Midbrain (tissue), 1 donor: ENCODE results near the gene ZNF473.

ENCODE experiments used
- DNase-seq: peaks from one replicate; lab custom pipeline; 2025; lab: John Stamatoyannopoulos, UW

ZNF473 gene

DNA sequence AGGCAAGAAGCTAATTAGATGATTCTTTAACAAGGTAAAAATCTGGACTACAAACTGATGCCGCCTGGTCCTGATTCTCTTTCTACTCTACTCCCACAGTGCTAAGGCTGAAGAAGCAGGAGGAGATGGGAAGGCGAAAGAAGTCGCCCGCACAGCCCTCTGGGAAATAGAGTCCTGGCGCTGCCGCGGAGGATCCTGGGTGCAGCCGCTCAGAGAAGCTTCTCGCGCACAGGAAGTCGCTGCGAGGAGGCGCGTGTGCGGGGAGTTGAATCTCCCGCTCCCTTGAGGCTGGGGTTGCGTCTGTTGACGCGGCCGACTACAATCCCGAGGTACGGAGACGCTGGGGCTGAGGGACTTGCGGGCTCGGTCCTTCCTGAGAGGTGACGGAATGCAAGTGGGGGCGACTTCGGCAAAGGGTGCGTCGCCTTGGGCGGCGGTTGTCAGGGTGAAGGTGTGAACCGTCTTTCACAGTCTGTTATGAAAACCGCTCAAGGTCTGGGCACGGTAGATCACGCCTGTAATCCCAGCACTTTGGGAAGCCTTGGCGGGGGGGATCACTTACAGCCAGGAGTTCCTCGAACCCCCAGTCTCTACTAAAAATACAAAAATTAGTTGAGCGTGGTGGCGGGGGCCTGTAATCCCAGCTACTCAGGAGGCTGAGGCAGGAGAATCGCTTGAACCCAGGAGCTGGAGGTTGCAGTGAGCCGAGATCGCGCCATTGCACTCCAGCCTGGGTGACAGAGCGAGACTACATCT, at the start of gene ZNF473:
Gene ZNF473 (plus strand): TSS at position 212 of the 756 bp plus-strand sequence. CDS start 5,078 bp downstream, outside the sequence.
- peak; percentile 99 for DNase-seq

DNA sequence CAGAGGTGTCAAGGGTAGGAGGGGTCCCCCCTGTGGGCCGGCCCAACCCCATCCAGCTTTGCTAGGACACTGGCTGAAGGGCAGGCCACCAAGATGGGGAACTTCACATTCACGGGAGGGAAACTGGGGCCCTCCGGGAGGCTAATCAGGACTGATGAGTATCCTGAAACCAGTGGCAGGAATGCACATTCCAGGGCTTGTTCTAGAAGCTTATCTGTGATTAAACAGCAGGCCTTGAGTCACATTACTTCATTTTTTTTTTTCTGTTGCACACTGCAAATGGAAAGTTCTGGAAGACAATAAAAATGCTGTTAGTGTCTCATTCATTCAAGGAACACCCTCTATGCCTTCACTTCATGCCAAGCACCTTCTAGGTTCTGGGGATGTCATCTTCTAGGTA, 49.3 kb upstream of the ZNF473 start:
- DNase-seq = no peak

DNA sequence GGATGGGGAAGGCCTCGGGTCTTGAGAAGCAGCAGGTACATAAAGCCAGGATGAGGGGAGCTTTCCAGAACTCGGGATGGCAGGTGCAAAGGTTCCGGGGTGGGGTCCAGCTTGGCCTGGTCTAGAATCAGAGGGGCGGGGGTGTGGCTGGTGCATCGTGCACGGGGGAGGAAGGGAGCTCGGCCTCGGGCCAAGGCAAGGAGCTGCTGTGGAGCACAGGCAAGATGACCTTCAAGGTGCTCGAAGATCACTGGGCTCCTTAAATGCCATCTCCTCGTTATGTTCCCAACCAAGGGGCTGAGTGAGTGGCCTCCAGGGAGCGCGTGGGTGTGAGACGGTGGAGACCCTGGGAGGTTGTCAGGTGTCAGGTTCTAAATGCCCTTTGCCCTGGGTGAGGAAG, 48.7 kb upstream of the ZNF473 start:
- DNase-seq = no peak

DNA sequence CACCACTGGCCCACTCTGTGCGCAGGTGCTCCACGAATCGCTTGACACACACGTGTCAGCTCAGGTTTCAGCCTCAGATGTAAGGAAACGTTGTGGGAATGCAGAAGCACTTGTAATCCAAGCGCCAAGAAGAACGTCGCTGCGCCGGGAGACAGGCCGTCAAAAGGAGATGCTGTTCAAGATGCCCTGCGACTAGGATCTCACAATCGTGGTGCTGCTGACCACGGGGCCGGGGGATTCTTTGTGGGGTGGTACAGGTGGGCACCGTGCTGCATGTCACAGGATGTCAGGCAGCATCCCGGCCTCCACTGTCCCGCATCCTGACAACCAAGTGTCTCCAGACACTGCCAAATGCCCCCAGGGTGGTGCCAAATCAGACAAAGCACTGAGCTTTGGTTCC, 47.9 kb upstream of the ZNF473 start:
- no peak for DNase-seq

DNA sequence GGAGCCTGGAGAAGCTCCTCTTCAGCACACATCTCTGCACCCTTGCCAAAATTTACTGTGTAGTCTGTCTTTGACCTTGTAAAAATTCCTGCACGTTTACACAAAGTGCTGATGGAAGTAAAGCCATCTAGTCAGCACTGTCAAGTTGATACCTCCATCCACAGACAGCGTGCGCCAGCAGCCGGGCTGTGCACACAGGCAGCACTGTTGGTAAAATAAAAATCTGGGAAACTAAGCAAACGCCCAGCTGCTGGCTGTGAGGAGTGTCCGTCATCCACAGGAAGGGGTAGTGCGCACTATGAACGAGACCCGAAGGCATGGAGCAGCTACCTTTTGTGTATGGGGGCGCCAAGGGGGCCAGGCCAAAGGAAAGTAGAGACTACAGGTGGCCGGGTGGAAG, 47.5 kb upstream of the ZNF473 start:
- DNase-seq = no peak

DNA sequence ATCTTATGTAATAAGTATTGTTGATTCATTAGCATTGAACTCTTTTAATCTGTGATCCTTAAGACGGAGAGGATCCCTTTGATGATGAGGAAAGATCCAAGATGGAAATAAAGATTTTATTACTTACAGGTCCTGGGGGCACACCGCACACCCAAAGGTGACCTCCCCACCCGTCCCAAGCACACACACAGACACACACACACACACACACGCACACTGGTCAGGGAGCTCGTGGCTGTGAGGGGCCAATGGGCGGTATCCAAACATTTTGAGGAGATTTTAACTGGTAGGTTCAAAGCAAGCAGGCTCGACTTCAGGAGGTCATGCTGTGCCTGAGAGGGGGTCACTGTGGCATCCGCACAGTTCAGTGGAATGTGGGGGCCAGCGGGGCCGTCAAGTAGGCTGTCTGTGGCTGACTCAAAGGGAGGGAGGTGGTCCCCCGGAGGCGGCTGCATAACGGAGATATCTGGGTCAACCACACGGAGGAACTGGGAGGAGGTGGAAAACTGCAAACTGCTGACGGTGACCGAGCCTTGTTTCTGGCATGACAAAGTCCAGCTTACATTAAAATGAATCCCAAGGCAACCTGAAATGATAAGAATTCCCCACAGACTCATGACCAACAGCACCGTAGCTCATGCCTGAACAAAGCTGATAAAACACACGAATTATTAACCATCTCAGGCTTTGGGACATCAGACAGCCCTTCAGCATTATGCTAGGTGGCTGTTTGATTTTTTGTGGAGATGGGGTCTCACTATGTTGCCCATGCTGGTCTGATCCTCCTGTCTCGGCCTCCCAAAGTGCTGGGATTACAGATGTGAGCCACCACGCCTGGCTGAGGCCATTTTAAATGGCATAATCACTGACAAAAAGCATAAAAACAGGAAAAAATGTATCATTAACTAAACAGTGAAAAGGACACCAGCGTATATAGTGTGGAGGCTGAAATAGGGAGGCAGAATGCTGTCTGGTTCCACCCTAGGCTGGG, 43.9 kb upstream of the ZNF473 start:
- DNase-seq = no peak

DNA sequence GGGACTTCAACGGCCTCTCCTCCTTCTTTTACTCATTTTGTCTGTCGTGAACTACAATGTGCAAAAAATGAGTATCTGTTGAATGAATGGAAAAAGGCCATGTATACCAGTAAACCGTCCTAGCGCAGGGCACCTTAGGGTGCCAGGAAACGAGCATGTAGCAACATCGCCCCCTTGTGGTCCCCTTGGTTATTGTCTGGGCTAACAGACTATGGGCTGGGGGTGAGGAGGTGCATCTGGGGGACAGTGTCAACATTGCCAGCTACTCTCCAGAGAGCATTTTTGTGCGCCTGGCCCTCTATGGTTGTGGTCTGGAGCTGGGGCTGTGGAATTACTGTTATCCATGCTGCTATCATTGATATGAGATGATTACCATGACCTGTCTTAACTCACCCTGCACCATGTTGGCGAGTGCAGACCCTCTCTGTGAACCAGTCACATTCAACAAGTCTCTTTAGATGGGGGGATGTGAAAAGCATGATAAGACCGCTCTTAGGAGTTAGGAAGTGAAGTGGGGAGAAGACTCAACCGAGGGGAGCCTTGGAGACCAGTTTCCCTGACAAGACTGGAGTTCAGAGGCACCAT, 42.1 kb upstream of the ZNF473 start:
- DNase-seq = peak; percentile 15

DNA sequence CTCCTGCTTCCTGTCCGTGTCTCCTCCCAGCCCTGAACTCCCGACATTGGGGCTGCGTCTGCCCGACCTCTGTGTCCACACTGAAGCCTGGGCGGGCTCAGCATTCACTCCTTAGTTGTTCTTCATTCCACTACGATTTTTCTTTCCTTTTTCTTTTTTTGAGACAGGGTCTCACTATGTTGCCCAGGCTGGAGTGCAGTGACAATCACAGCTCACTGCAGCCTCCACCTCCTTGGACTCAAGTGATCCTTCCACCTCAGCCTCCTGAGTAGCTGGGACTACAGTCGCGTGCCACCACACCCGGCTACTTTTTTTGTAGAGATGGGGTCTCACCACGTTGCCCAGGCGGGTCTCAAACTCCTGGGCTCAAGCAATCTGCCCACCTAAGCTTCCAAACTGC, 41.3 kb upstream of the ZNF473 start:
- DNase-seq = no peak

DNA sequence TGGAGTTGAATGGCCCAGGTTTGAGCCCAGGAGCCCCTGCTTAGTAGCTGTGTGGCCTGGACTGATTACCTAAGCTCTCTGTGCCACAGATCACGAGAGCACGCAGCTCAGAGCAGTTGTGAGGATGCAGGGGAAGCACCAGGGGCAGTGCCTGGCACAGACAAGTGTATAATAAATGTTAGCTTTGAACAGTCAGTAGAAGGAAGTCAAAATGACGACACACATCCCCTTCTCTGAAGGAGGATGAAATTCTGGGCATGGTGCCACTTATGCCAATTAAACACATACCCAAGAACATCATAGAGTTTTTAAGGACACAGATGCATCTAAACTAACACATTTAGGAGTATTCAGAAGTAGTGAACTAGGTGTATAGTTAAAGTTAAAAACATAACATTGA, 39.9 kb upstream of the ZNF473 start:
- no peak for DNase-seq

DNA sequence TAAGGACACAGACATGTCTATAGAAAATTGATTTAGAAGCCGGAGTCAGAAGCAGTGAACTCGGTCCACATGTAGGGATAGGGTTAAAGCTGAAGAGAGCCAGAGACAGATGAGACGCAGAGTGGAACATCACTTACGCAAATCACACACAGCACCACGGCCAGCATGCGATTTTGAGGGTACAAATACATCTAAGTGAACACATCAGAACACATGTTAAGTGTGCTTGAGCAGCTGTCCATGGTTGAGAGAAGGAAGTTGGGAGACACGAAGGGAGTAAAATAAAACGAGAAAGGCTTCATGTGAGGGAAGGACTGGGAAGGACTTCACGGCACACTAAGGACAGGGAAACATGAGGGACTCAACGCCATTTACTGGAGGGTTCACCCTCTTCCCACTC, 39.5 kb upstream of the ZNF473 start:
- DNase-seq = no peak

DNA sequence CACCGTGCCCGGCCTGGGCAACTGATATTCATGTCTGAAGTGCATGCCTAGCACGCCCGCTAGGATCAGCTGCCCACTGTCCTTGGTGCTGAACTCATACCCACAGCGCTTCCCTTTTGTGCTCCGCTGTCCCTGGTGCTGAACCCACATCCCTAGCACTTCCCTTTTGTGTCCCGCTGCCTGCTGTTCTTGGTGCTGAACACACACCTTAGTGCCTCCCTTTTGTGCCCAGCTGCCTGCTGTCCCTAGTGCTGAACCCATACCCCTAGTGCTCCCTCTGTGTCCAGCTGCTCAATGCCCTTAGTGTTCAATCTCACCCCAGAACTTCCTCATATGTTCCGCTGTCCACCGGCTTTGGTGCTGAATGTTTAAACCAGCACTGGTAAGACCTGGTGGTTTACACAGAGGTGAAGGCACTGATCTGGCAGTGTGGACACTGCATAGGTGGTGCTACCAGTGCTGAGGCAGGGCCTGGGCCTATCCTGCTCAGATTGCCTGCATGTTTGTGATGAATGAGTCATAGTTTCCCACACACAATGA, 38.6 kb upstream of the ZNF473 start:
- DNase-seq = peak; percentile 58

DNA sequence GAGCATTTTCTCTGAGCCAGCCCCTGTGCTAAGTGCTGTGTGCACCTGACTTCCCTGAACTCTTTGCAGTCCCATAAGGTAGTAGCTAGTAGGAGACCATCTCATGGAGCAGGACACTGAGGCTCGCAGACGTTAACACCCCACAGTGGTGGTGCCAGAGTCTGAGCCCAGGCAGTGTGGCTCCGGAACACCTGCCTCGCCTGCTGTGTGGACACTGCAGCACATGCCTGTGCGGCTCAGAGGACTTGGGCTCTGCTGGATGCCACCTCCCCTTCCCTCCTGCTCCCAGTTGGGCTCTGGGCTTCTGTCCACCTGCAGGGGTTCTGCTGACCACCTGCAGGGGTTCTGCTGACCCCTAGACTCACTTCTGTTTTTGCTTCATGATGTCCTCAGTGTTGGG, 37.8 kb upstream of the ZNF473 start:
- no peak for DNase-seq

DNA sequence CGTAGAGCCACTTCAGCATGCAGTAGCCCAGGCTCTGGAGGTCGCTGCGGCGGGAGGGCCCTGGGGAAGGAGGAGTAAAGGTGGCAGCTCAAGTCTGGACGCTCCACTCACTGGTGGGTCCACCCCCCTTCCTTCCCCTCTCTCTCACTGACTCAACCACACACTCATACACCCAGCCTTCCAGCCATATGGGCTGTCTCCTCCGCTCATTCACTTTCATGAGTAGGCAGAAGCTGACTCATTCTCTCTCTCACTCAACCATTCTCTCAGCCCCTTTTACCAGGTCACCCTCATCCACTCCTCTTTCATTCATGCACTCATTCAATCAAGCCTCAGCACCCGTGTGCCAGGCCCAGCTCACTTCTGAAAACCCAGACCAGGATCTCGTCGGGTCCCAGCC, 37.4 kb upstream of the ZNF473 start:
- DNase-seq = no peak

DNA sequence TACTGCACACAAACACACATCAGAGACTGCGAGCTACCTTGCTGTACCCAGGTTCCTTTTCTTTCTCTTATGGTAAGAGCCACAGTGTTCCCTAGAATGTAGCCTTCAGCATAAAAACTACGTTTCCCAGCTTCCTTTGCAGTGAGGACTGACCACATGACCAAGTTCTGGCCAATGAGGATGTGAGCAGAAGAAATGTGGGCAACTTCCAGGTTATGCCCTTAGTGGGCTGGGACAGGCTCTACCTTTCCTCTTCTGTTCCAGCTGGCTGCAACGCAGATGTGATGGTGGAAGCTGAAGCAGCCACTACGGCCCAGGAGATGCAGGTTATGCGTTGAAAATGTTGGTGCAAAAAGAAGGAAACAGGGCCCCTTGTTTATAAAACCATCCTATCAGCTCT, 28.1 kb upstream of the ZNF473 start:
- DNase-seq = no peak

DNA sequence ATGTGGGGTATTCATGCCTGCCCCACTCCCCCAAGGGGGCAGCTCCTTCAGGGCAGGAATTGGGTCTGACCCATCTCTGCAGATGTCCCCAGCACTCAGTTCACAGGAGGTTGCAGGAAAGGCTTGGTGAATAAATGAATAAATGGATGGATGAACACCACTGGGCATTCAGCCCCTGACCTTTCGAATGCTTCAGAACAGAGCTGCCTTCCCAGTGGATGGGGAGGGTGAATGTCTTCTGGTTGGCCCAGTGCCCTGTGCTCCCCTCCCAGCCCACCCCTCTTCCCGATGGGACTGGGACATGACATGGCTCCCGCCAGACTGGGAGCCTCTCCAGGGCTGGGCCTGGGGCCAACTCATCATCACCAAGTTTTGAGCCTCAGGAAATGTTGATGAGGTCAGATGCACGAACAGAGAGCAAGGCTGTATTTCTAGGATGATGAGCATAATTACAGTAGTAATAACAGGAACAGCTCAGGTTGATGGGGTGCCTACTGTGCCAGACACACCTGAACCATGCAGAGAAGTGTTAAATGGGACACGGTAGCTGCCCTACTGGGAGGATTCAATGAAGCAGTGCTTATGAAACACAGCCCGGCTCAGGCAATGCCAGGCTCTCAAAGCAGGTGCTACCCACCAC, 26.3 kb upstream of the ZNF473 start:
- no peak for DNase-seq

DNA sequence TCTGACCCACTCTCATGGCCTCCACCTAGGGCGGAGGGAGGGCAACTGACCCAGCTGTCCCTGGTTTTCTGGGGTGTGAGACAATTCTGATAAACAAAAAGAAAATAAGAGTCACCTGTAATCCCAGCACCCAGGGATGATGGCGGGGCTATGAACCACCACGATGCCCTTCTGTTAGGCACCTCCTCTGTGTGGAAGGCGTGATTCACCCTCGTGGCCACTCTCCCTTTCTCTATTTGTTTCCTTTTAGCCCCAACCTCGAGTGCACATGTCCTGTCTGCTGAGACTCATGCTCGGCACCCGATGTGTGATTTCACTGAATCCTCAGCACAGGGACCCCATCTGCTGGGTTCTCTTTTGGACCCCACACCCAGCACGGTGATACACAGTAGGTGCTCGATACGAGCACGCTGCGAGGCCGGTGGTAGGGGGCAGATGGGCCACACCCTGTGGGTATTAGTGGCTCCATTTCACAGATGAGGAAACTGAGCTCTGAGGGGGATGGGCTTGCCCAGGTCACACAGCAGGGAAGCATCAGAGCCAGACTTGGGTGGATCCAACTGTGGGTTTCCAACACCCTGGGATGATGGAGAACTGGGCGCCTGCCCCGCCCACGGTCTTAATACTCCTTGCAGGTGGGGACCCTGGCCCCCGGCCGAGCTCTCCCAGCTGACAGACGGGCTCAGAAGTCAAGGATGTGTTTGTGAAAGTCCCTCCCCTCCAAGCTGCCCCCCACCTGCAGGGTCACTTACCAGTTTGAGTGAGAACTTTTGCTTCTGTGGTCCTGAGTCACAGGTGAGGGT, 25.6 kb upstream of the ZNF473 start:
- DNase-seq = no peak

DNA sequence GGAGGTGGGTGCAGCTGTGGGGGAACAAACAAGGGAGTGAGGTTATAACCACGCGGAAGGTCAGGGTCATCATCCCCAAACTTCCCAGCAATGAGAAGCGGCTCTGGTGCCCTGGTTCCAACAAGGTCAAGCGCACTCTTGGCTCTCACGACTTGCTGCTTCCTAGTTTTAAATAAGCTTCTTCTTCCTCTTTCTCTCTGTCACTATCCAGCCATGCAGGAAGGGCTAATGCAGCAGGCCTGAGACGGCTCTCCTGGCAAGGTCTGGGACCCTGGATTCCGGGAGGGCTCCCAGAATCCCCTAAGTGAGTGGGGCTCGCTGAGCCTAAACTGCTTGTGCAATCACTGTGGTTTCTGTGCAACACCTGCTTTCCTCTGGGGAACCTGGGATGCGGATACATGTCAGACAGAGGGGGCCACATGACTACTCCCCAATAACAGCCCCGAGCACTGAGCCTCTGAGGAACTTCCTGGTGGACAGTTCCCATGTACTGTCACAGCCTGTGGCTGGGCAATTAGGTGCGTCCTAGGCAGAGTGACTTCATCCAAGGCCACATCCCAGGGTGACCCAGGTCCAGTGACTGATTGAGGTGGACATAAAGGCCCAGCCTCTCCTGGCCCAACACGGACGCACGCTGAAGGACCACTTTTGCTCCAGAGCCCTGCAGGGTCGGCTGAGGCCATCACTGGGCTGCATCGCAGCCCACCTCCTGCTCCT, 24.8 kb upstream of the ZNF473 start:
- no peak for DNase-seq

DNA sequence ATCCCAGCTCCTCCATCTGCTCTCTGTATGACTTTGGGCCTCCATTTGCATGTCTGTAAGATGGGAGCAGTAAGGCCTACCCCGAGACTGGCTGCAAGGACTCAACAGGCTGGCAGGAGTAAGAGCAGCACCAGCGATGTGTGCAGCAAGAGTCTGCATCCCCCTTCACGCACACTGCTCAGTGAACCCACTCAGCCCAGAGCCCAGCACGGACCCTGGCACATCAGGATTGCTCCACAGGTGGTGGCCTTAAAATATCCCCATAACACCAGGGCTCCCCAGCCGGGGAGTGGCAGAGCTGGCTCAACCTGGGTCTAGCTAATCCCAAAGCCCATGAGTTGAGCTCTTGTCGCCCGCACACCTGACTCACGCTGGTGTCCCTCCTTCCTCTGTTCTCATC, 24.0 kb upstream of the ZNF473 start:
- DNase-seq = no peak

DNA sequence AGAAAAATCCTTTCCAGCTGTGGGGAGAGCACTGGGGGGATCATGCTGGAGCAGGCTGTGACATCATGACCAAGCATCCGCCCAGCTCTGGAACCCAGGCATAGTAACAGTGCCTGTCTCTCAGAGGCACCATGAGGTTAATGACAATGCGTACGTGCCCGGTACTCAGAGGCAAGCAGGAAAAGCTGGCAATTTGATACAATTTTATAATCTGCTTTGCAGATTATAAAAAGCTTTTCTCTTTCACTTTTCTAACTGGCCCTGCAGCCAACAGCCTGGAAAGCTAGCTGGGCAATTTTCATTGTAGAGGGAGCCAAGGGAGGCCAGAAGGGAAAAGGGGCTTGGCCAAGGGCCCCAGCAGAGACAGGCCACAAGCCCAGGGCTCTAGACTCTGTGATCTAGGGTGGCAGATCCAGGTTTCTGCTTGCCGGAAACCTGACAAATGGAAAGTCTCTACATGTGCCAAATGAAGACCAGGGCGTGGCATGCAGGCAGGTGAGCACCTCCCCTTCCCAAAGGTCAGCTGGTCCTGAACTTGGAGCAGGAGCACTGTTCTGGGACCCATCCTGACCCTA, 23.3 kb upstream of the ZNF473 start:
- peak; percentile 21 for DNase-seq

DNA sequence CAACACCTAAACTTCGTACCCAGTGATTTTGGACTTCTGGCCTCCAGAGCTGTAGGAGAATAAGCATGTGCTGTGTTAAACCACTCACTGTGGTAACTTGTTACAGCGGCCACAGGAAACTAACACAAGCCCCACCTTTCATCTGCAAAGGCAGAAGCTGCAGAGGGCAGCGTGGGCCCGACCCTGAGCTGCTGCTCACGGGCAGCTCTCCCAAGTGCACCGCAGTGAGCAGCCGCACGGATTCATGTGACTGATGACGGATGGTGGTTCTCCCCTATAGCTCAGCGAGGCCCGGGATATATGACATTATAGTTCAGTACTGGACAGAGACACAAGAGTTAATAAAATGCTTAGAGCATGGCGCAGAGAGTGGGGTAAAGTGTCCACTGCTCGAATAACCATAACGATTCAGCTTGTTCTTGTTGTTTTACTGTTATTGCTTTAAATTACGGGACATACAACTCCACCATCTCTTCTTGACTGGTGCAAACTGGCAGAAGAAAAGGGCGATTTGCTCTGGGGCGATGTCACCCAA, 22.5 kb upstream of the ZNF473 start:
- DNase-seq = no peak
